PC-9 (cell line): Measurements from ENCODE around the gene TGIF1.

Experiments
- CTCF ChIP-seq: fragments of 200-600 bp; sonication (generic); conservative IDR thresholded peaks from 2 replicates; pipeline ENCODE4 v1.6.1; 2017; ENCODE audit warnings: mixed run types, antibody characterized with exemption, mild to moderate bottlenecking, moderate library complexity
- EZH2 ChIP-seq: fragments of 200-600 bp; sonication (generic); IDR thresholded peaks from 2 replicates; pipeline ENCODE4 v1.8.0; 2017; ENCODE audit warnings: antibody characterized with exemption, low read depth

- no peak for TF ChIP-seq CTCF
- no peak for TF ChIP-seq EZH2
Observed at GRCh38 chr18:3449512-3450011, 410 bp upstream of the TGIF1 start.
